HepG2 (cell line): ENCODE results near the gene STAT1. TPM values are rescaled to one million over a fixed set of nuclear protein-coding genes. Genes with fewer than 3 reads are reported as not detected.

Source experiments
- ERF ChIP-seq: IDR thresholded peaks from 2 replicates; pipeline ENCODE4 v1.6.1; 2018; ENCODE audit warnings: missing biosample characterization, missing genetic modification reagents
- FIP1L1 ChIP-seq: fragments of 200-400 bp; formaldehyde crosslinking; IDR thresholded peaks from 2 replicates; pipeline ENCODE4 v1.6.1; 2018; ENCODE audit warnings: low read depth, mild to moderate bottlenecking, low read length, moderate library complexity, borderline replicate concordance; ENCODE audit not compliant: insufficient read depth
- JARID2 ChIP-seq: sonication (generic); formaldehyde crosslinking; IDR thresholded peaks from 2 replicates; pipeline ENCODE4 v1.8.1; 2023; ENCODE audit warnings: missing genetic modification reagents, inconsistent platforms; ENCODE audit not compliant: insufficient replicate concordance
- MTF1 ChIP-seq: sonication (generic); formaldehyde crosslinking; IDR thresholded peaks from 2 replicates; pipeline ENCODE4 v1.5.0; 2020; ENCODE audit warnings: missing genetic modification reagents
- NR2C2 ChIP-seq: sonication (generic); formaldehyde crosslinking; IDR thresholded peaks from 2 replicates; pipeline ENCODE4 v1.4.0; 2020; ENCODE audit warnings: missing genetic modification reagents, mild to moderate bottlenecking, moderate library complexity, borderline replicate concordance
- NR2F1 ChIP-seq, 2 experiments: fragments of 450-650 bp in 1 of 2; formaldehyde crosslinking in 1 of 2; IDR thresholded peaks; 2 replicates each; pipeline versions ENCODE4 v1.5.0 to v1.6.1; 2016 to 2020; ENCODE audit warnings: mild to moderate bottlenecking in 1 of 2, missing compliant biosample characterization in 1 of 2, missing genetic modification reagents in 1 of 2, moderate library complexity in 1 of 2
- PRPF4 ChIP-seq: fragments of 200-400 bp; formaldehyde crosslinking; IDR thresholded peaks from 2 replicates; pipeline ENCODE4 v1.6.1; 2016; ENCODE audit warnings: low read length, low read depth; ENCODE audit not compliant: poor library complexity, severe bottlenecking
- RAD51 ChIP-seq: fragments of 450-650 bp; IDR thresholded peaks from 2 replicates; pipeline ENCODE4 v1.6.1; 2016; ENCODE audit warnings: borderline replicate concordance
- SATB2 ChIP-seq: sonication (generic); formaldehyde crosslinking; IDR thresholded peaks from 2 replicates; pipeline ENCODE4 v1.5.0; 2020; ENCODE audit warnings: missing genetic modification reagents
- SCMH1 ChIP-seq: sonication (generic); formaldehyde crosslinking; IDR thresholded peaks from 2 replicates; pipeline ENCODE4 v1.9.0; 2021; ENCODE audit warnings: missing genetic modification reagents, mild to moderate bottlenecking, borderline replicate concordance
- SRF ChIP-seq: IDR thresholded peaks from 2 replicates; pipeline ENCODE4 v1.6.1; 2011; ENCODE audit warnings: mild to moderate bottlenecking, low read depth, low read length, moderate library complexity
- ZBTB21 ChIP-seq: sonication (generic); formaldehyde crosslinking; IDR thresholded peaks from 2 replicates; pipeline ENCODE4 v1.4.0; 2020; ENCODE audit warnings: missing genetic modification reagents
- ZNF383 ChIP-seq: sonication (generic); formaldehyde crosslinking; IDR thresholded peaks from 2 replicates; pipeline ENCODE4 v1.4.0; 2020; ENCODE audit warnings: missing genetic modification reagents, mild to moderate bottlenecking, borderline replicate concordance
- ZNF552 ChIP-seq: sonication (generic); formaldehyde crosslinking; IDR thresholded peaks from 2 replicates; pipeline ENCODE4 v1.9.0; 2022; ENCODE audit warnings: missing genetic modification reagents, mild to moderate bottlenecking, borderline replicate concordance
- ZNF563 ChIP-seq: sonication (generic); formaldehyde crosslinking; IDR thresholded peaks from 2 replicates; pipeline ENCODE4 v1.8.0; 2022; ENCODE audit warnings: mild to moderate bottlenecking, moderate library complexity, missing genetic modification reagents
- ZNF775 ChIP-seq: sonication (generic); formaldehyde crosslinking; IDR thresholded peaks from 2 replicates; pipeline ENCODE4 v1.4.0; 2020; ENCODE audit warnings: missing genetic modification reagents, mild to moderate bottlenecking, moderate library complexity, borderline replicate concordance
- ZNF83 ChIP-seq: sonication (generic); formaldehyde crosslinking; IDR thresholded peaks from 2 replicates; pipeline ENCODE4 v1.4.0; 2020; ENCODE audit warnings: missing genetic modification reagents, mild to moderate bottlenecking, borderline replicate concordance
- ZSCAN22 ChIP-seq: sonication (generic); formaldehyde crosslinking; IDR thresholded peaks from 2 replicates; pipeline ENCODE4 v1.4.0; 2020; ENCODE audit warnings: mild to moderate bottlenecking, missing genetic modification reagents
- polyA plus RNA-seq, 8 experiments: library from polyadenylated mRNA; depleted of rRNA in 3 of 8; stranded (reverse) in 7 of 8; unstranded in 1 of 8; fragments of >200 nt; fragmentation: Illumina TruSeq in 4 of 8; extraction: Trizol in 4 of 8; gene quantifications; 2 replicates each; pipeline versions ENCODE4 v1.2.1 to v1.2.3, GENCODE V29; 2011 to 2016; ENCODE audit warnings: low read depth in 4 of 8, missing spikeins in 1 of 8, mixed read lengths in 1 of 8; ENCODE audit not compliant: insufficient read depth in 1 of 8
- total RNA-seq, 5 experiments: library from RNA; depleted of rRNA; stranded (reverse); fragments of >200 nt; fragmentation: Illumina TruSeq; extraction: Trizol; gene quantifications; 2 replicates each; pipeline ENCODE4 v1.2.3, GENCODE V29; 2016; ENCODE audit warnings: low read depth in 1 of 5
- TF ChIP-seq, protein P1 (sequence below): IDR thresholded peaks from 2 replicates; pipeline ENCODE4 v1.4.0; 2020; ENCODE audit warnings: mild to moderate bottlenecking, missing genetic modification reagents
- TF ChIP-seq, protein P2 (sequence below): sonication (generic); formaldehyde crosslinking; IDR thresholded peaks from 2 replicates; pipeline ENCODE4 v1.4.0; 2020; ENCODE audit warnings: missing genetic modification reagents

Gene STAT1
- total and polyA plus RNA-seq, 2 of the 13 experiments (the other 11 are each of a cell fraction or from before 2014, with no cell fraction given) = 21.8 to 59.6 TPM

DNA sequence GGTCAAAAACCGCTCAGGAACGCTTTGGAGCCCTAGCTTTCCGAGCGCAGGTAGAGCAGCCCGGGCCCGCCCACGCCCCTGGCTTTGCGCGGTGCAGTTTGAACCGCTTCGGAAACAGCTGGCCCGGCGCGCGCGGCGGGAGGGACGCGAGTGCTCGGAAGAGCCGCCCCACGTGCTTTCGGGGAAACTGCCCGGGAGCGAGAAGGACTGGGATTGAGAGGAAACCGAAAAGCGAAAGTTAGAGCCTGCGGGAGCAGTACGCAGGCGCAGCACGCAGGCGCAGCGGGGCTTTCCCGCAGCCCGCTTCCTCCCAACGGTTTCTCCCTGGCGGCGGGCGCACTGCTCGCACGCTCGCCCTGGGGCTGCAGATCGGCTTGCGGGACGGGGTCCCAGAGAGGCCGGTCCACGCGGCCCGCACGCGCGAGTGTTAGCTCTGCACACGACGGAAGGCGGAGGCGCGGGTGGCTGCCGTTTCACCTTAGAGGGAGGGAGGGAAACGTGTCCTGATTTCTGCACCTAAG is 6.3 kb upstream of the STAT1 start (continued):
- TF ChIP-seq ZNF83 (peak; percentile 98), ERF (CRISPR knock-in tag) (peak; percentile 100), ZNF383 (CRISPR knock-in tag) (peak; percentile 29; the same call in 1 of the 2 replicates), SRF (peak; percentile 61; the same call in 1 of the 2 replicates), ZBTB21 (CRISPR knock-in tag) (peak; percentile 59; the same call in 1 of the 2 replicates), FIP1L1 (peak; percentile 84; the same call in 1 of the 2 replicates), ZSCAN22 (CRISPR knock-in tag) (no peak; the same call in none of the 2 replicates), SATB2 (peak; percentile 96), JARID2 (peak; percentile 99), SCMH1 (no peak), NR2F1 (CRISPR knock-in tag; IDR thresholded peaks at IDR 0.05) (peak in 1 of 2 experiments; percentile 27; a peak in 1 of 4 replicates), ZNF552 (CRISPR knock-in tag) (peak; percentile 99), ZNF775 (CRISPR knock-in tag) (no peak; the same call in 1 of the 2 replicates), ZNF563 (CRISPR knock-in tag) (peak; percentile 99), RAD51 (peak; percentile 60; the same call in 1 of the 2 replicates), MTF1 (peak; percentile 81; the same call in 1 of the 2 replicates), PRPF4 (no peak), NR2C2 (CRISPR knock-in tag) (peak; percentile 79)
- TF ChIP-seq, protein P1, sequence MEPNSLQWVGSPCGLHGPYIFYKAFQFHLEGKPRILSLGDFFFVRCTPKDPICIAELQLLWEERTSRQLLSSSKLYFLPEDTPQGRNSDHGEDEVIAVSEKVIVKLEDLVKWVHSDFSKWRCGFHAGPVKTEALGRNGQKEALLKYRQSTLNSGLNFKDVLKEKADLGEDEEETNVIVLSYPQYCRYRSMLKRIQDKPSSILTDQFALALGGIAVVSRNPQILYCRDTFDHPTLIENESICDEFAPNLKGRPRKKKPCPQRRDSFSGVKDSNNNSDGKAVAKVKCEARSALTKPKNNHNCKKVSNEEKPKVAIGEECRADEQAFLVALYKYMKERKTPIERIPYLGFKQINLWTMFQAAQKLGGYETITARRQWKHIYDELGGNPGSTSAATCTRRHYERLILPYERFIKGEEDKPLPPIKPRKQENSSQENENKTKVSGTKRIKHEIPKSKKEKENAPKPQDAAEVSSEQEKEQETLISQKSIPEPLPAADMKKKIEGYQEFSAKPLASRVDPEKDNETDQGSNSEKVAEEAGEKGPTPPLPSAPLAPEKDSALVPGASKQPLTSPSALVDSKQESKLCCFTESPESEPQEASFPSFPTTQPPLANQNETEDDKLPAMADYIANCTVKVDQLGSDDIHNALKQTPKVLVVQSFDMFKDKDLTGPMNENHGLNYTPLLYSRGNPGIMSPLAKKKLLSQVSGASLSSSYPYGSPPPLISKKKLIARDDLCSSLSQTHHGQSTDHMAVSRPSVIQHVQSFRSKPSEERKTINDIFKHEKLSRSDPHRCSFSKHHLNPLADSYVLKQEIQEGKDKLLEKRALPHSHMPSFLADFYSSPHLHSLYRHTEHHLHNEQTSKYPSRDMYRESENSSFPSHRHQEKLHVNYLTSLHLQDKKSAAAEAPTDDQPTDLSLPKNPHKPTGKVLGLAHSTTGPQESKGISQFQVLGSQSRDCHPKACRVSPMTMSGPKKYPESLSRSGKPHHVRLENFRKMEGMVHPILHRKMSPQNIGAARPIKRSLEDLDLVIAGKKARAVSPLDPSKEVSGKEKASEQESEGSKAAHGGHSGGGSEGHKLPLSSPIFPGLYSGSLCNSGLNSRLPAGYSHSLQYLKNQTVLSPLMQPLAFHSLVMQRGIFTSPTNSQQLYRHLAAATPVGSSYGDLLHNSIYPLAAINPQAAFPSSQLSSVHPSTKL = peak; percentile 98
- TF ChIP-seq, protein P2, sequence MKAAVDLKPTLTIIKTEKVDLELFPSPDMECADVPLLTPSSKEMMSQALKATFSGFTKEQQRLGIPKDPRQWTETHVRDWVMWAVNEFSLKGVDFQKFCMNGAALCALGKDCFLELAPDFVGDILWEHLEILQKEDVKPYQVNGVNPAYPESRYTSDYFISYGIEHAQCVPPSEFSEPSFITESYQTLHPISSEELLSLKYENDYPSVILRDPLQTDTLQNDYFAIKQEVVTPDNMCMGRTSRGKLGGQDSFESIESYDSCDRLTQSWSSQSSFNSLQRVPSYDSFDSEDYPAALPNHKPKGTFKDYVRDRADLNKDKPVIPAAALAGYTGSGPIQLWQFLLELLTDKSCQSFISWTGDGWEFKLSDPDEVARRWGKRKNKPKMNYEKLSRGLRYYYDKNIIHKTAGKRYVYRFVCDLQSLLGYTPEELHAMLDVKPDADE = 0 out of 2 replicates have a peak, but pooled peaks have one; percentile 1
